HepG2 (cell line): ENCODE data around the gene CEP164. TPM values are rescaled to one million over a fixed set of nuclear protein-coding genes. Genes with fewer than 3 reads are reported as not detected.

ENCODE experiments used
- ATAC-seq: fragments of 200-7000 bp; cut with Tn5 transposase; 3 replicates; pipeline ENCODE4 v1.9.1; 2020; ENCODE audit warnings: mild to moderate bottlenecking, moderate library complexity
- BruUV-seq: library from RNA; stranded (reverse); fragments of 400-500 nt; replicated peaks from 2 replicates; lab custom pipeline; 2021; lab: Mats Ljungman, UMichigan
- CTCF ChIA-PET: fragments of 300-600 bp; formaldehyde crosslinking; extraction: SDS; loops from one replicate; lab custom pipeline; 2021; ENCODE audit warnings: low total read pairs, inconsistent platforms, low intra/inter-chr PET ratio; lab: Yijun Ruan, JAX
- POLR2A ChIA-PET: fragments of 350-600 bp; sonication (Branson Sonifier 250); formaldehyde crosslinking; loops from one replicate; lab custom pipeline; 2020; ENCODE audit warnings: antibody characterized with exemption, inconsistent platforms; lab: Yijun Ruan, JAX
- DNase-seq: peaks from one replicate; pipeline ENCODE4 v3.0.0-alpha.2; 2015; ENCODE audit warnings: low spot score
- FAIRE-seq: peaks from 3 replicates; lab custom pipeline; 2011; peaks lifted over from hg19 to GRCh38; lab: Jason Lieb, UNC
- H2AFZ ChIP-seq: one replicate; pipeline ENCODE4 v1.6.1; 2011; ENCODE audit warnings: low read length, inconsistent platforms
- H3K27ac ChIP-seq: fragments of 300-600 bp; 3 replicates; pipeline ENCODE4 v1.8.0; 2011; ENCODE audit warnings: mixed run types, mild to moderate bottlenecking, mixed read lengths, low read length, inconsistent platforms; ENCODE audit not compliant: insufficient read depth; ENCODE audit errors: extremely low read length
- H3K27me3 ChIP-seq, 2 experiments: fragments of 200-600 bp in 1 of 2; 2 replicates in 1 of 2; 3 replicates in 1 of 2; pipeline versions ENCODE4 v1.6.0 to v1.8.0; 2011; ENCODE audit warnings: low read length in 2 of 2, mild to moderate bottlenecking in 2 of 2, moderate library complexity in 2 of 2, inconsistent platforms in 1 of 2; ENCODE audit not compliant: insufficient read depth in 2 of 2, control insufficient read depth in 1 of 2
- H3K36me3 ChIP-seq, 2 experiments: fragments of 200-600 bp in 1 of 2; replicated peaks in 1 of 2; 2 replicates in 1 of 2; 3 replicates in 1 of 2; pipeline versions ENCODE4 v1.5.1 to v1.8.0; 2011; ENCODE audit warnings: low read length in 2 of 2, inconsistent platforms in 1 of 2; ENCODE audit not compliant: insufficient read depth in 2 of 2, control insufficient read depth in 1 of 2
- H3K4me1 ChIP-seq: 2 replicates; pipeline ENCODE4 v1.5.1; 2012; ENCODE audit warnings: low read length, inconsistent platforms; ENCODE audit not compliant: insufficient read depth
- H3K4me2 ChIP-seq: 2 replicates; pipeline ENCODE4 v1.6.0; 2011; ENCODE audit warnings: low read depth, low read length, inconsistent platforms
- H3K4me3 ChIP-seq, 3 experiments: fragments of 200-600 bp in 1 of 3; sonication (generic), shearing (Covaris generic) in 1 of 3; replicated peaks in 1 of 3; 2 replicates each; pipeline ENCODE4 v1.5.1; 2011 to 2016; ENCODE audit warnings: low read length in 3 of 3, inconsistent platforms in 2 of 3, low read depth in 2 of 3, mild to moderate bottlenecking in 2 of 3, control low read depth in 1 of 3, mixed read lengths in 1 of 3; ENCODE audit not compliant: insufficient read depth in 1 of 3
- H3K79me2 ChIP-seq: one replicate; pipeline ENCODE4 v1.6.1; 2011; ENCODE audit warnings: low read length, inconsistent platforms; ENCODE audit not compliant: insufficient read depth
- H3K9ac ChIP-seq: 2 replicates; pipeline ENCODE4 v1.6.0; 2011; ENCODE audit warnings: mild to moderate bottlenecking, low read depth, low read length, inconsistent platforms; ENCODE audit not compliant: insufficient read depth
- H3K9me3 ChIP-seq: 2 replicates; pipeline ENCODE4 v1.5.1; 2012; ENCODE audit warnings: mild to moderate bottlenecking, low read length
- H4K20me1 ChIP-seq: 2 replicates; pipeline ENCODE4 v1.6.0; 2011; ENCODE audit warnings: inconsistent platforms, mild to moderate bottlenecking, low read length, moderate library complexity; ENCODE audit not compliant: insufficient read depth
- CBX2 ChIP-seq, 2 experiments: fragments of 200-600 bp in 1 of 2; sonication (generic); formaldehyde crosslinking in 1 of 2; IDR thresholded peaks; 2 replicates each; pipeline versions ENCODE4 v1.7.0 to v1.8.1; 2018 to 2022; ENCODE audit warnings: low read depth in 2 of 2, low read length in 1 of 2, mild to moderate bottlenecking in 1 of 2, missing genetic modification reagents in 1 of 2
- MYC ChIP-seq: sonication (generic); formaldehyde crosslinking; IDR thresholded peaks from 2 replicates; pipeline ENCODE4 v1.9.0; 2021; ENCODE audit warnings: missing genetic modification reagents, borderline replicate concordance
- NFE2L1 ChIP-seq: sonication (generic); formaldehyde crosslinking; IDR thresholded peaks from 2 replicates; pipeline ENCODE4 v1.4.0; 2020; ENCODE audit warnings: missing genetic modification reagents, mild to moderate bottlenecking, borderline replicate concordance
- SIX4 ChIP-seq: sonication (generic); formaldehyde crosslinking; IDR thresholded peaks from 2 replicates; pipeline ENCODE4 v1.4.0; 2020; ENCODE audit warnings: missing genetic modification reagents
- SP140L ChIP-seq: sonication (generic); formaldehyde crosslinking; IDR thresholded peaks from 2 replicates; pipeline ENCODE4 v1.4.0; 2020; ENCODE audit warnings: missing genetic modification reagents, borderline replicate concordance
- TP53 ChIP-seq: sonication (generic); formaldehyde crosslinking; conservative IDR thresholded peaks from 2 replicates; pipeline ENCODE4 v1.4.0; 2020; ENCODE audit warnings: missing genetic modification reagents
- ZNF317 ChIP-seq: sonication (generic); formaldehyde crosslinking; IDR thresholded peaks from 2 replicates; pipeline ENCODE4 v1.5.0; 2020; ENCODE audit warnings: mild to moderate bottlenecking, missing genetic modification reagents
- ZNF720 ChIP-seq: sonication (generic); formaldehyde crosslinking; IDR thresholded peaks from 2 replicates; pipeline ENCODE4 v1.4.0; 2020; ENCODE audit warnings: missing genetic modification reagents
- WGBS: methylation state at CpG from one replicate; pipeline ENCODE4 v1.1.6; 2017; ENCODE audit warnings: low lambda C conversion rate; 5-methylcytosine and 5-hydroxymethylcytosine counted together
- in situ Hi-C: cut with HindIII; loops from 2 replicates; pipeline ENCODE4 v1.10.0; 2017; ENCODE audit warnings: low pct_unique_long_range_greater_than_20kb; ENCODE audit not compliant: extremely low pct_ligation_motif_present
- intact Hi-C: fragments of 100-400 bp; cut with micrococcal nuclease; formaldehyde crosslinking; loops from one replicate; pipeline ENCODE4 v1.10.0; 2022; ENCODE audit not compliant: unreplicated experiment
- polyA plus RNA-seq, 8 experiments: library from polyadenylated mRNA; depleted of rRNA in 3 of 8; stranded (reverse) in 7 of 8; unstranded in 1 of 8; fragments of >200 nt; fragmentation: Illumina TruSeq in 4 of 8; extraction: Trizol in 4 of 8; gene quantifications; 2 replicates each; pipeline versions ENCODE4 v1.2.1 to v1.2.3, GENCODE V29; 2011 to 2016; ENCODE audit warnings: low read depth in 4 of 8, missing spikeins in 1 of 8, mixed read lengths in 1 of 8; ENCODE audit not compliant: insufficient read depth in 1 of 8
- total RNA-seq, 5 experiments: library from RNA; depleted of rRNA; stranded (reverse); fragments of >200 nt; fragmentation: Illumina TruSeq; extraction: Trizol; gene quantifications; 2 replicates each; pipeline ENCODE4 v1.2.3, GENCODE V29; 2016; ENCODE audit warnings: low read depth in 1 of 5
- TF ChIP-seq, protein P1 (sequence below): sonication (generic); formaldehyde crosslinking; IDR thresholded peaks from 2 replicates; pipeline ENCODE4 v1.4.0; 2020; ENCODE audit warnings: missing genetic modification reagents

CEP164 gene
- total and polyA plus RNA-seq, 2 of the 13 experiments (the other 11 are each of a cell fraction or from before 2014, with no cell fraction given) = 11.4 to 15.2 TPM

DNA sequence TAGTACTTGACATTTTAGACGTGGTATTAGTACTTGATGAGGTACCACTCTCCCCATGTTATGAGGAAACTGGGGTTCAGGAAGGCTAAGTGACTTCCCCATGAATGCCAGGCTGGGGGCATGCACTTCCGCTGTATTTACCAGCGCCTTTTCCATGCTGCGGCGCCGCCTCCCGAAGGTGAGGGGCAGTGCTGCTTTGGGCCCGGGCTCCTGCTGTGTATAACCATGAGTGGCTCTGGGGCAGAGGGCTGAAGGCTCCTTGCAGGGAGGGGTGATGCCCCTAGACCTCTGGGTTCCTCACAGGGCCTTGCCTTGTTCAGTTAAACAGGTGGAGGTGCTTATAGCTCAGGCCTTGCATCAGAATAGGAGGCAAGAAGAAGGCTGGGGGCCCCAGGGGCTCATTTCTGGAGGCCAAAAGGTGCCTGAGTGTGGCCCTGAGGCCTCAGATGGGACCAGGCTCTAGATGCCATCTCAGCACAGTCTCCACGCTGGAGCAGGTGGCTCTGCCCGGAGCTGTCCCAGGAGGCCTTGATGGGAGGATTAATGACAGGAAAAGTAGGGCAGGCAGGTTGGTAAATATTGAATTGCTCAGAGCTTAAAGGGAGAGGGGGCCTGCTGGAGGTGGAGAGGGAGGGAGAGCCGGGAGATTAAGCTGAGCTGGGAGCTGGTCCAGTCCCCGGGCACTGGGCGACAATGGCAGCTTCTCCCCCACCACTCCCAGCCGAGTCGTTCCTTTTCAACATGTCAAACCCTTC is 129.6 kb downstream of the CEP164 start:
- BruUV-seq = no TSS peak
- TF ChIP-seq NFE2L1 (CRISPR knock-in tag) (no peak), TP53 (CRISPR knock-in tag) (no peak), CBX2 (IDR thresholded peaks at IDR 0.05; ENCODE audit: low read depth, low read length) (no peak), CBX2 (CRISPR knock-in tag; IDR thresholded peaks at IDR 0.05; ENCODE audit: low read depth) (no peak), SP140L (no peak), MYC (CRISPR knock-in tag) (no peak), SIX4 (CRISPR knock-in tag) (no peak), ZNF720 (CRISPR knock-in tag) (no peak), ZNF317 (CRISPR knock-in tag) (no peak)
- TF ChIP-seq, protein P1, sequence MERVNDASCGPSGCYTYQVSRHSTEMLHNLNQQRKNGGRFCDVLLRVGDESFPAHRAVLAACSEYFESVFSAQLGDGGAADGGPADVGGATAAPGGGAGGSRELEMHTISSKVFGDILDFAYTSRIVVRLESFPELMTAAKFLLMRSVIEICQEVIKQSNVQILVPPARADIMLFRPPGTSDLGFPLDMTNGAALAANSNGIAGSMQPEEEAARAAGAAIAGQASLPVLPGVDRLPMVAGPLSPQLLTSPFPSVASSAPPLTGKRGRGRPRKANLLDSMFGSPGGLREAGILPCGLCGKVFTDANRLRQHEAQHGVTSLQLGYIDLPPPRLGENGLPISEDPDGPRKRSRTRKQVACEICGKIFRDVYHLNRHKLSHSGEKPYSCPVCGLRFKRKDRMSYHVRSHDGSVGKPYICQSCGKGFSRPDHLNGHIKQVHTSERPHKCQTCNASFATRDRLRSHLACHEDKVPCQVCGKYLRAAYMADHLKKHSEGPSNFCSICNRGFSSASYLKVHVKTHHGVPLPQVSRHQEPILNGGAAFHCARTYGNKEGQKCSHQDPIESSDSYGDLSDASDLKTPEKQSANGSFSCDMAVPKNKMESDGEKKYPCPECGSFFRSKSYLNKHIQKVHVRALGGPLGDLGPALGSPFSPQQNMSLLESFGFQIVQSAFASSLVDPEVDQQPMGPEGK = no peak
- ATAC-seq = no peak

More for the DNA sequence above, 129.6 kb downstream of the CEP164 start:
- no peak for DNase-seq
- no peaks in the 10 kb centered on the region for H3K36me3 ChIP-seq
- ChIA-PET POLR2A (no interaction called here), CTCF (no interaction called here)
- H3K4me1 ChIP-seq = no peaks in the 10 kb centered on the region
- no peaks in the 10 kb centered on the region for H3K9me3 ChIP-seq
- WGBS = 44% methylated on average over 13 of the region's 15 CpGs
- H3K4me2 ChIP-seq = no peak overlapping the region
- intact Hi-C loops (no loop called here), in situ Hi-C loops (no loop called here)
- no peak overlapping the region for H2AFZ ChIP-seq
- H3K79me2 ChIP-seq = no peaks in the 10 kb centered on the region
- FAIRE-seq = no peak
- peaks cover 8 to 14% of the 10 kb centered on the region in 2 experiments; a peak in 4 of 5 replicates for H3K27me3 ChIP-seq
- H4K20me1 ChIP-seq = no peaks in the 10 kb centered on the region
- no peak overlapping the region for H3K4me3 ChIP-seq
- H3K27ac ChIP-seq = no peak overlapping the region
- H3K9ac ChIP-seq = no peak overlapping the region
